ENCODE results near the gene MACF1. TPM values are rescaled to one million over a fixed set of nuclear protein-coding genes. Genes with fewer than 3 reads are reported as not detected.

The MACF1 gene
- total RNA-seq, 1 experiment from 2014 or later = 211 TPM

GRCh38 chr1:39420493-39420892 lies 216.0 kb downstream of the MACF1 start:
- Histone ChIP-seq H3K9me3 (replicated peaks) (no peaks in the 10 kb centered on the region), H3K27me3 (replicated peaks) (no peaks in the 10 kb centered on the region), H3K27ac (no peak overlapping the region), H3K4me1 (replicated peaks) (peaks cover 9% of the 10 kb centered on the region; the same call in 1 of the 2 replicates), H3K36me3 (peaks cover 78% of the 10 kb centered on the region), H3K4me3 (no peak overlapping the region)
- no peak for DNase-seq (ENCODE audit: low read depth in 1 of 2, low spot score in 2 of 2)

GRCh38 chr1:39422614-39423013 lies 218.1 kb downstream of the MACF1 start:
- DNase-seq (ENCODE audit: low read depth in 1 of 2, low spot score in 2 of 2) = no peak
- H3K9me3 ChIP-seq (replicated peaks) = no peaks in the 10 kb centered on the region
- H3K27ac ChIP-seq = no peak overlapping the region
- H3K4me1 ChIP-seq (replicated peaks) = peaks cover 4% of the 10 kb centered on the region; the same call in 1 of the 2 replicates
- no peaks in the 10 kb centered on the region for H3K27me3 ChIP-seq (replicated peaks)
- no peak overlapping the region for H3K4me3 ChIP-seq
- H3K36me3 ChIP-seq = peaks cover 78% of the 10 kb centered on the region

GRCh38 chr1:39425151-39425550 lies 220.7 kb downstream of the MACF1 start:
- H3K4me1 ChIP-seq (replicated peaks) = no peaks in the 10 kb centered on the region
- H3K27ac ChIP-seq = no peak overlapping the region
- no peak for DNase-seq (ENCODE audit: low read depth in 1 of 2, low spot score in 2 of 2)
- H3K36me3 ChIP-seq = peaks cover 80% of the 10 kb centered on the region
- H3K27me3 ChIP-seq (replicated peaks) = no peaks in the 10 kb centered on the region
- no peaks in the 10 kb centered on the region for H3K9me3 ChIP-seq (replicated peaks)
- H3K4me3 ChIP-seq = no peak overlapping the region

GRCh38 chr1:39425634-39426033 lies 221.1 kb downstream of the MACF1 start:
- no peak for DNase-seq (ENCODE audit: low read depth in 1 of 2, low spot score in 2 of 2)
- H3K27ac ChIP-seq = no peak overlapping the region
- no peaks in the 10 kb centered on the region for H3K27me3 ChIP-seq (replicated peaks)
- H3K9me3 ChIP-seq (replicated peaks) = no peaks in the 10 kb centered on the region
- no peaks in the 10 kb centered on the region for H3K4me1 ChIP-seq (replicated peaks)
- H3K36me3 ChIP-seq = peaks cover 83% of the 10 kb centered on the region
- no peak overlapping the region for H3K4me3 ChIP-seq

GRCh38 chr1:39426346-39426745 lies 221.9 kb downstream of the MACF1 start:
- Histone ChIP-seq H3K27ac (no peak overlapping the region), H3K4me1 (replicated peaks) (peaks cover under 1% of the 10 kb centered on the region), H3K4me3 (no peak overlapping the region), H3K36me3 (peaks cover 90% of the 10 kb centered on the region), H3K27me3 (replicated peaks) (no peaks in the 10 kb centered on the region), H3K9me3 (replicated peaks) (no peaks in the 10 kb centered on the region)
- DNase-seq (ENCODE audit: low read depth in 1 of 2, low spot score in 2 of 2) = no peak

GRCh38 chr1:39427374-39427773 lies 222.9 kb downstream of the MACF1 start:
- peaks cover 11% of the 10 kb centered on the region for H3K4me1 ChIP-seq (replicated peaks)
- H3K27ac ChIP-seq = no peak overlapping the region
- peaks cover 96% of the 10 kb centered on the region for H3K36me3 ChIP-seq
- DNase-seq (ENCODE audit: low read depth in 1 of 2, low spot score in 2 of 2) = no peak
- no peaks in the 10 kb centered on the region for H3K27me3 ChIP-seq (replicated peaks)
- no peak overlapping the region for H3K4me3 ChIP-seq
- no peaks in the 10 kb centered on the region for H3K9me3 ChIP-seq (replicated peaks)

- Histone ChIP-seq H3K4me1 (replicated peaks) (peaks cover 11% of the 10 kb centered on the region), H3K4me3 (no peak overlapping the region), H3K9me3 (replicated peaks) (no peaks in the 10 kb centered on the region), H3K27ac (no peak overlapping the region), H3K36me3 (peaks cover 96% of the 10 kb centered on the region), H3K27me3 (replicated peaks) (no peaks in the 10 kb centered on the region)
- DNase-seq (ENCODE audit: low read depth in 1 of 2, low spot score in 2 of 2) = no peak
Measured at GRCh38 chr1:39427912-39428311, 223.4 kb downstream of the MACF1 start.

GRCh38 chr1:39431927-39432326 lies 227.4 kb downstream of the MACF1 start:
- H3K9me3 ChIP-seq (replicated peaks) = no peaks in the 10 kb centered on the region
- peaks cover 24% of the 10 kb centered on the region for H3K4me1 ChIP-seq (replicated peaks)
- no peak overlapping the region for H3K4me3 ChIP-seq
- H3K36me3 ChIP-seq = peaks cover 97% of the 10 kb centered on the region
- DNase-seq (ENCODE audit: low read depth in 1 of 2, low spot score in 2 of 2) = peak in 1 of 2 experiments; percentile 59
- H3K27ac ChIP-seq = peak overlapping the region; percentile 21; the same call in 1 of the 2 replicates
- no peaks in the 10 kb centered on the region for H3K27me3 ChIP-seq (replicated peaks)

- DNase-seq (ENCODE audit: low read depth in 1 of 2, low spot score in 2 of 2) = peak in 1 of 2 experiments; percentile 54
- Histone ChIP-seq H3K4me3 (no peak overlapping the region), H3K27me3 (replicated peaks) (no peaks in the 10 kb centered on the region), H3K4me1 (replicated peaks) (peaks cover 24% of the 10 kb centered on the region), H3K9me3 (replicated peaks) (no peaks in the 10 kb centered on the region), H3K36me3 (peaks cover 95% of the 10 kb centered on the region), H3K27ac (peak overlapping the region; percentile 13)
Measured at GRCh38 chr1:39434797-39435395, 230.4 kb downstream of the MACF1 start.

- no peak overlapping the region for H3K4me3 ChIP-seq
- H3K27ac ChIP-seq = peak overlapping the region; percentile 13
- H3K36me3 ChIP-seq = peaks cover 94% of the 10 kb centered on the region
- H3K9me3 ChIP-seq (replicated peaks) = no peaks in the 10 kb centered on the region
- peaks cover 24% of the 10 kb centered on the region for H3K4me1 ChIP-seq (replicated peaks)
- no peak for DNase-seq (ENCODE audit: low read depth in 1 of 2, low spot score in 2 of 2)
- H3K27me3 ChIP-seq (replicated peaks) = no peaks in the 10 kb centered on the region
Measured at GRCh38 chr1:39435597-39435996, 231.1 kb downstream of the MACF1 start.

GRCh38 chr1:39436842-39437241 lies 232.3 kb downstream of the MACF1 start:
- H3K27ac ChIP-seq = no peak overlapping the region
- H3K9me3 ChIP-seq (replicated peaks) = no peaks in the 10 kb centered on the region
- no peaks in the 10 kb centered on the region for H3K27me3 ChIP-seq (replicated peaks)
- no peak for DNase-seq (ENCODE audit: low read depth in 1 of 2, low spot score in 2 of 2)
- H3K4me1 ChIP-seq (replicated peaks) = peaks cover 18% of the 10 kb centered on the region
- H3K4me3 ChIP-seq = no peak overlapping the region
- H3K36me3 ChIP-seq = peaks cover 94% of the 10 kb centered on the region

GRCh38 chr1:39438042-39438441 lies 233.5 kb downstream of the MACF1 start:
- H3K9me3 ChIP-seq (replicated peaks) = no peaks in the 10 kb centered on the region
- H3K4me1 ChIP-seq (replicated peaks) = peaks cover 13% of the 10 kb centered on the region
- no peak overlapping the region for H3K27ac ChIP-seq
- DNase-seq (ENCODE audit: low read depth in 1 of 2, low spot score in 2 of 2) = no peak
- H3K36me3 ChIP-seq = peaks cover 94% of the 10 kb centered on the region
- no peaks in the 10 kb centered on the region for H3K27me3 ChIP-seq (replicated peaks)
- no peak overlapping the region for H3K4me3 ChIP-seq

- Histone ChIP-seq H3K9me3 (replicated peaks) (no peaks in the 10 kb centered on the region), H3K4me3 (no peak overlapping the region), H3K4me1 (replicated peaks) (no peaks in the 10 kb centered on the region), H3K27me3 (replicated peaks) (no peaks in the 10 kb centered on the region), H3K36me3 (peaks cover 96% of the 10 kb centered on the region), H3K27ac (no peak overlapping the region)
- DNase-seq (ENCODE audit: low read depth in 1 of 2, low spot score in 2 of 2) = no peak
Measured at GRCh38 chr1:39440856-39441255, 236.4 kb downstream of the MACF1 start.

- DNase-seq (ENCODE audit: low read depth in 1 of 2, low spot score in 2 of 2) = no peak
- Histone ChIP-seq H3K4me3 (no peak overlapping the region), H3K9me3 (replicated peaks) (no peaks in the 10 kb centered on the region), H3K4me1 (replicated peaks) (no peaks in the 10 kb centered on the region), H3K36me3 (peaks cover 93% of the 10 kb centered on the region), H3K27ac (no peak overlapping the region), H3K27me3 (replicated peaks) (no peaks in the 10 kb centered on the region)
Measured at GRCh38 chr1:39441797-39442196, 237.3 kb downstream of the MACF1 start.

GRCh38 chr1:39445573-39445972 lies 241.1 kb downstream of the MACF1 start:
- Histone ChIP-seq H3K4me1 (replicated peaks) (peaks cover 6% of the 10 kb centered on the region), H3K27me3 (replicated peaks) (no peaks in the 10 kb centered on the region), H3K4me3 (no peak overlapping the region), H3K9me3 (replicated peaks) (no peaks in the 10 kb centered on the region), H3K36me3 (peaks cover 94% of the 10 kb centered on the region), H3K27ac (no peak overlapping the region)
- DNase-seq (ENCODE audit: low read depth in 1 of 2, low spot score in 2 of 2) = no peak
